HG03378 (cell line): Measurements from ENCODE around the gene EN1.

ENCODE experiments used
- ATAC-seq: cut with Tn5 transposase; IDR thresholded peaks from one replicate; pipeline ENCODE4 v1.9.1; 2021; ENCODE audit warnings: mild to moderate bottlenecking, moderate library complexity; ENCODE audit not compliant: unreplicated experiment

Gene EN1

DNA sequence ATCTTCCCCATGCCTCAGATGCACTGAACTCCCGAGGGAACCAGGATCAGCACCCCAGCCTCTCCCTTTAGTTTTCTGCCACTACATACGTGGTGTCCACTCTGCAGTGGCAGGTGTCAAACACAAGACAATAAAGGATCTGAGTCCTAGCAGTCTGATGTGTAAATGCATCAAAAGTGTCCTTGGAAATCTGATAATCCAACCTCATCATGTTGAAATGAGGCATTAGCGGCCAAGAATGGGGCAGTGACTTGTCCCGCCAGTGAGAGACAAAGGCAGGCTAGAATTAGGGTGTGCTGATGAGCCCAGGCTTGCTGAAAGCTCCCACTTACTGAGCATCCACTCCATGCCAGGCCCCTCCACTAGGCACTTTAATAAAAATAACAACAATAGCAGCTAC is 52.9 kb downstream of the EN1 start:
- ATAC-seq, result no peak
